ENCODE data around the gene PELI2.

- TF ChIP-seq CTCF (IDR thresholded peaks at IDR 0.05) (no peak), POLR2A (IDR thresholded peaks at IDR 0.05) (no peak)
Observed at GRCh38 chr14:56144176-56144575, 26.0 kb downstream of the PELI2 start.
